Astrocyte (in vitro differentiated cells and primary cell): ENCODE results near the gene CIC.

Experiments used
- EZH2 ChIP-seq: IDR thresholded peaks from 2 replicates; pipeline ENCODE4 v1.6.1; 2012; ENCODE audit warnings: mild to moderate bottlenecking, low read length, inconsistent platforms; ENCODE audit not compliant: insufficient read depth
- TF ChIP-seq, protein P1 (sequence below): IDR thresholded peaks from 2 replicates; pipeline ENCODE4 v1.5.1; 2011; ENCODE audit warnings: low read depth, mild to moderate bottlenecking, inconsistent platforms, low read length, moderate library complexity; ENCODE audit not compliant: insufficient read depth

DNA sequence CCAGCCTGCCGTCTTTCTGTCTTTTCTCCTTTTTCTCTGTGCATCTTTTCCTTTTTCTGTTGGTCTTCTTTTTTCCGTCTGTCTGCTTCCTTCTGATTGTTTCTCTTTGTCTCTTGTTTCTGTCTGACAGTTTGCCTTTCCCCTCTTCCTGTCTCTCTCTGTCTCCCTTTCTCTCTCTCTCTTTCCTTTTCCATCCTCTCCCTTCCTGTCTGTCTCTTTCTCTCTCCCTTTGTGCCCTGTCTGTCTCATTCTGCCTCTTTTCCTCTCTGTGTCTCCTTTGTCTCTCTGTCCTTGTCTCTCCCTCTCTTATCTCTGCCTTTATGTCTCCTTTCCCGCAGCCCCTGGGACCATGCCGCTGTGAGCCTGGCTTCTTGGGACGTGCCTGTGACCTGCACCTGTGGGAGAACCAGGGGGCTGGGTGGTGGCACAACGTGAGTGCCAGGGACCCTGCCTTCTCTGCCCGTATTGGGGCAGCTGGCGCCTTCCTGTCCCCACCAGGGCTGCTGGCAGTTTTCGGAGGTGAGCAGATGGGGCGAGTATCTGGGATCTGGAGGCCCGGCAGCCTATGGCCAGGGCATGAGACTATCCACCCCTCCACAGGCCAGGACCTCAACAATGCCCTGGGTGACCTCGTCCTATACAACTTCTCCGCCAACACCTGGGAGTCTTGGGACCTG lies 65.8 kb downstream of the CIC start:
- TF ChIP-seq, protein P1, sequence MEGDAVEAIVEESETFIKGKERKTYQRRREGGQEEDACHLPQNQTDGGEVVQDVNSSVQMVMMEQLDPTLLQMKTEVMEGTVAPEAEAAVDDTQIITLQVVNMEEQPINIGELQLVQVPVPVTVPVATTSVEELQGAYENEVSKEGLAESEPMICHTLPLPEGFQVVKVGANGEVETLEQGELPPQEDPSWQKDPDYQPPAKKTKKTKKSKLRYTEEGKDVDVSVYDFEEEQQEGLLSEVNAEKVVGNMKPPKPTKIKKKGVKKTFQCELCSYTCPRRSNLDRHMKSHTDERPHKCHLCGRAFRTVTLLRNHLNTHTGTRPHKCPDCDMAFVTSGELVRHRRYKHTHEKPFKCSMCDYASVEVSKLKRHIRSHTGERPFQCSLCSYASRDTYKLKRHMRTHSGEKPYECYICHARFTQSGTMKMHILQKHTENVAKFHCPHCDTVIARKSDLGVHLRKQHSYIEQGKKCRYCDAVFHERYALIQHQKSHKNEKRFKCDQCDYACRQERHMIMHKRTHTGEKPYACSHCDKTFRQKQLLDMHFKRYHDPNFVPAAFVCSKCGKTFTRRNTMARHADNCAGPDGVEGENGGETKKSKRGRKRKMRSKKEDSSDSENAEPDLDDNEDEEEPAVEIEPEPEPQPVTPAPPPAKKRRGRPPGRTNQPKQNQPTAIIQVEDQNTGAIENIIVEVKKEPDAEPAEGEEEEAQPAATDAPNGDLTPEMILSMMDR = no peak
- no peak for TF ChIP-seq EZH2
